ENCODE results near the gene FAM53A.

Gene FAM53A

GRCh38 chr4:1717129-1718094, 33.3 kb upstream of the FAM53A start:
- peak in 1 of 2 donors; percentile 11 for DNase-seq
- no peaks in the 10 kb centered on the region for H3K9me3 ChIP-seq
- TF ChIP-seq CTCF (IDR thresholded peaks at IDR 0.05): no peak
- peaks cover 0 to 23% (median 18%) of the 10 kb centered on the region in 3 donors for H3K36me3 ChIP-seq
- intact Hi-C loops (cut with DNase I; ENCODE audit: low total_unique reads): no loop called here
- peaks cover 0 to 62% (median 44%) of the 10 kb centered on the region in 4 donors for H3K4me1 ChIP-seq
- no peak overlapping the region for H3K4me3 ChIP-seq
- no peak overlapping the region for H3K27ac ChIP-seq
- no peaks in the 10 kb centered on the region for H3K27me3 ChIP-seq

- Histone ChIP-seq H3K27me3 (no peaks in the 10 kb centered on the region), H3K4me1 (peaks cover 0 to 55% (median 36%) of the 10 kb centered on the region in 4 donors), H3K4me3 (no peak overlapping the region), H3K27ac (no peak overlapping the region), H3K36me3 (peaks cover 0 to 27% (median 18%) of the 10 kb centered on the region in 3 donors), H3K9me3 (no peaks in the 10 kb centered on the region)
- intact Hi-C loops (cut with DNase I; ENCODE audit: low total_unique reads): no loop called here
- TF ChIP-seq CTCF (IDR thresholded peaks at IDR 0.05): no peak
- DNase-seq: peak in 1 of 2 donors; percentile 17
Observed at GRCh38 chr4:1716065-1716945, 32.2 kb upstream of the FAM53A start.

- no peak overlapping the region for H3K4me3 ChIP-seq
- intact Hi-C loops (cut with DNase I; ENCODE audit: low total_unique reads): no loop called here
- no peak for TF ChIP-seq CTCF (IDR thresholded peaks at IDR 0.05)
- no peak overlapping the region for H3K27ac ChIP-seq
- H3K4me1 ChIP-seq: peaks cover 0 to 64% (median 44%) of the 10 kb centered on the region in 4 donors
- peak in 1 of 2 donors; percentile 19 for DNase-seq
- no peaks in the 10 kb centered on the region for H3K9me3 ChIP-seq
- peaks cover 0 to 27% (median 18%) of the 10 kb centered on the region in 3 donors for H3K36me3 ChIP-seq
- no peaks in the 10 kb centered on the region for H3K27me3 ChIP-seq
Observed at GRCh38 chr4:1715002-1715758, 31.1 kb upstream of the FAM53A start.

GRCh38 chr4:1714303-1715001, 30.3 kb upstream of the FAM53A start:
- Histone ChIP-seq H3K4me1 (peaks cover 0 to 61% (median 40%) of the 10 kb centered on the region in 4 donors), H3K27me3 (no peaks in the 10 kb centered on the region), H3K4me3 (no peak overlapping the region), H3K9me3 (no peaks in the 10 kb centered on the region), H3K36me3 (peaks cover 0 to 27% (median 18%) of the 10 kb centered on the region in 3 donors), H3K27ac (no peak overlapping the region)
- intact Hi-C loops (cut with DNase I; ENCODE audit: low total_unique reads): no loop called here
- no peak for DNase-seq
- TF ChIP-seq CTCF (IDR thresholded peaks at IDR 0.05): no peak
